Psoas muscle (tissue), 8 donors: ENCODE data around the gene MYO3B. TPM values are rescaled to one million over a fixed set of nuclear protein-coding genes. Genes with fewer than 3 reads are reported as not detected.
"Not testable (repeated sequence)": the region's sequence is repeated elsewhere in the genome, so short reads cannot be mapped to it uniquely, and the experiment has no call there.

ENCODE experiments used
- ATAC-seq, 4 donors: fragments of 200-7000 bp; cut with Tn5 transposase; one replicate each; pipeline ENCODE4 v1.9.1; 2020; ENCODE audit warnings: moderate library complexity in 3 of 4, mild to moderate bottlenecking in 2 of 4
- DNase-seq, 2 donors: peaks; one replicate each; pipeline ENCODE4 v3.0.0-alpha.2; 2020
- H3K27ac ChIP-seq: fragments of 200-600 bp; one replicate; pipeline ENCODE4 v1.8.0; 2022
- H3K27me3 ChIP-seq, 3 donors: fragments of 200-600 bp in 1 of 3; one replicate each; pipeline versions ENCODE4 v1.6.1 to v1.8.0; 2013 to 2022; ENCODE audit warnings: low read length in 2 of 3, mild to moderate bottlenecking in 2 of 3, moderate library complexity in 1 of 3; ENCODE audit not compliant: insufficient read depth in 3 of 3
- H3K36me3 ChIP-seq, 2 donors: fragments of 200-600 bp in 1 of 2; one replicate each; pipeline versions ENCODE4 v1.6.1 to v1.8.0; 2013 to 2022; ENCODE audit warnings: low read depth in 1 of 2, mild to moderate bottlenecking in 1 of 2, moderate library complexity in 1 of 2; ENCODE audit not compliant: insufficient read depth in 1 of 2
- H3K4me1 ChIP-seq: fragments of 200-600 bp; one replicate; pipeline ENCODE4 v1.8.0; 2022
- H3K4me3 ChIP-seq: fragments of 200-600 bp; one replicate; pipeline ENCODE4 v1.8.0; 2022; ENCODE audit warnings: mild to moderate bottlenecking
- H3K9me3 ChIP-seq: fragments of 200-600 bp; one replicate; pipeline ENCODE4 v1.8.0; 2022
- CTCF ChIP-seq: fragments of 200-600 bp; IDR thresholded peaks from one replicate; pipeline ENCODE4 v1.8.0; 2022; ENCODE audit warnings: antibody characterized with exemption
- WGBS, 3 donors: extraction: QIAGEN DNeasy Blood & Tissue Kit; methylation state at CpG; one replicate each; pipeline versions ENCODE4 v1.1.6 to v1.1.7; 2013; 5-methylcytosine and 5-hydroxymethylcytosine counted together
- intact Hi-C, 2 donors: fragments of 100-400 bp; cut with DNase I; formaldehyde crosslinking; loops; one replicate each; pipeline versions ENCODE4 v1.11.0 to v1.14.2; 2022
- polyA plus RNA-seq, 3 donors: library from polyadenylated mRNA; stranded (reverse); fragments of 200-250 nt; gene quantifications; one replicate each; pipeline ENCODE4 v1.2.3, GENCODE V29; 2013
- total RNA-seq, 4 donors: library from RNA; stranded (reverse); fragmentation: NEBNext Ultra II Directional in 2 of 4; extraction: Animal tissue kit (Norgen Biotek cat#: 25700) in 2 of 4; gene quantifications; one replicate each; pipeline versions ENCODE4 v1.2.1 to v1.2.4, GENCODE V29; 2021 to 2023
- donor health status: healthy with polysubstance abuse.
- donor health status: DM: no; HTN: no; CAD: no; lungs with moderate emphysema.
- donor health status: Bipolar disorder and iron deficiency.
- donor health status: healthy.
- donor health status: DM: yes; HTN: yes; CAD: no.
- donor health status: DM: no; HTN: no; CAD: no.
- donor health status: DM: no; HTN: no; CAD: no.
- donor health status: DM: yes; HTN: yes; CAD: no.

The MYO3B gene
- total and polyA plus RNA-seq, 7 donors = 0.04 to 0.32 TPM; not detected in 5

DNA sequence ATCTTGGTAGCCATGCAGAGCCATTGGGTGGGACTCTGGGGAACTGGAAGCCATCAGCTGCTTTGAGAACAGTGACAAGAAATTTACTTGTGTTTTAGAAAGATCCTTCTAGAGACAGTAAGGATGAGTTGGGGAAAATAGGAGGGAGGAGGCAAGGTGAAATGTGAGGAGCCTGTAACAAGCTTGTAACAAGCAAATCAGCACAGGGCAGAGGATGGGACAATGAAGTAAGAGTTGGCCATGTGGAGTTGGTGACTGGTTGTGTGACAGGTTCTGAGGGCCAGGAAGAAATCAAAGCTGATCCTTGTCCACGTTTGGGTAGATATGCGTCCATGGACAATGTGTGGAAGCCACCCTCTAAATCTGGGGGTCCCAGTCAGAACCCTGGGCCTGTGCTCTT lies 84.4 kb downstream of the MYO3B start:
- 85 to 92% (median 91%) methylated on average over 2 of the region's 2 CpGs for WGBS, 3 donors
- intact Hi-C loops = no loop called here
- Histone ChIP-seq H3K36me3 (no peaks in the 10 kb centered on the region), H3K27me3 (no peaks in the 10 kb centered on the region), H3K4me3 (no peak overlapping the region), H3K4me1 (no peaks in the 10 kb centered on the region), H3K9me3 (peaks cover 4% of the 10 kb centered on the region), H3K27ac (no peak overlapping the region)
- no peak for TF ChIP-seq CTCF
- ATAC-seq = no peak
- no peak for DNase-seq

DNA sequence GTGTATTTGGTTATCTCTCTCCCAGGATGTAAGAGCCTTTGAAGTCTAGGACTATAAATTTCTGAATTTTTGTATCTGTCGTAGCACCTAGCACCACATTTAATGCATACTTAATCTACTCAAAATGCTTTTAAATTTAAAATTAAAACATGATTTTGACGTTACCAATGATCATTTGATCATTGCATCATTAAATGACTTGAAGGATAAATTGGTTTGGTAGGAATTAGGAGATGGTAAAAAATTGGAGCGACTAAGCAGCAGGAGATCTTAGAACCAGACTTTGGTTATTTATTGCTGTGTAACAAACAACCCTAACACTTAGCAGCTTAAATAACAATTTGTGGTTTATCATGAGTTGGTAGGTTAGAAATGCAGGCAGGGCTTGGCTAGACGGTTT lies 84.9 kb downstream of the MYO3B start:
- Histone ChIP-seq H3K9me3 (peaks cover 4% of the 10 kb centered on the region), H3K27me3 (no peaks in the 10 kb centered on the region), H3K4me3 (no peak overlapping the region), H3K4me1 (no peaks in the 10 kb centered on the region), H3K27ac (no peak overlapping the region), H3K36me3 (no peaks in the 10 kb centered on the region)
- no peak for ATAC-seq
- no peak for DNase-seq
- 81 to 91% (median 84%) methylated on average over 4 of the region's 4 CpGs for WGBS, 3 donors
- TF ChIP-seq CTCF = no peak
- intact Hi-C loops = no loop called here

DNA sequence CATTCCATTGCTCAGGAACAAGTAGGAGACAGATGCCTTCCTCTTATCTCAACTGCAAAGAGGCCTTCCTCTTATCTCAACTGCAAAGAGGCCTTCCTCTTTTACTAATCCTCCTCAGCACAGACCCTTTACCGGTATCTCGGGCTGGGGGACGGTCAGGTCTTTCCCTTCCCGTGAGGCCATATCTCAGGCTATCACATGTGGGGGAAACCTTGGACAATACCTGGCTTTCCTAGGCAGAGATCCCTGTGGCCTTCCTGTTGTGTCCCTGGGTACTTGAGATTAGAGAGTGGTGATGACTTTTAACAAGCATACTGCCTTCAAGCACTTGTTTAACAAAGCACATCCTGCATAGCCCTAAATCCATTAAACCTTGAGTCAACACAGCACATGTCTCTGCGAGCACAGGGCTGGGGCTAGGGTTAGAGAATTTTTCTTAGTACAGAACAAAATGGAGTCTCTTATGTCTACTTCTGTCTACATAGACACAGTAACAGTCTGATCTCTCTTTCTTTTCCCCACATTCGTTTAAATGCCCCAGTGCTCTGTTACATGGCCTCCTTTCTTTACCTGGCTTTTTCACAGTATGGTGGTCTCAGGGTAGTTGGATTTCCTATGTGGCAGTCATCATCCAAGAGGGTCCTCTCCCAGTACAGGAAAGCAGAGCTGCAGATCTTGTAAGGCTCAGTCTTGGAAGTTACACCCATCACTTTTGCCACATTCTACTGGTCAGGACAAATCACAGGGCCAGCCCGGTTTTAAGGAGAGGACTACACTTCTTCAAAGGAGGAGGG lies 86.0 kb downstream of the MYO3B start:
- H3K36me3 ChIP-seq, H3K27ac ChIP-seq, H3K9me3 ChIP-seq, H3K27me3 ChIP-seq, ATAC-seq, H3K4me1 ChIP-seq, intact Hi-C loops, DNase-seq, H3K4me3 ChIP-seq: not testable (repeated sequence)
- WGBS, 3 donors = 73 to 79% (median 74%) methylated on average over 7 of the region's 7 CpGs

DNA sequence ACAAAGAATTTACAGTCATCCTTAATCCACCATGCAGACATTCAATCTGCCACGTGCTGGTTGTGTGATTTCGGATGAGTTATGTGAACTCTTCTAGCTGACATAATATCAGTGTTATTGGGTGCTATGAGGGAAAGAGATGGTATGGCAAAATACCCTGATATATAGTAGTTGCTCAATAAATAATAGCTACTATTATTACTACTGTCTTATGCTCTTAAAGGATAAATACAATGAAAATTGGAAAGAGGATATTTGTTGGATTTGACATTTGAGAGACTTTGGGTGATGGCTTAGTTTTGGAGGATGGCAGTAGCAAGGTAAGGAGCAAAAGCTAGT lies 86.5 kb downstream of the MYO3B start:
- Histone ChIP-seq H3K27ac (no peak overlapping the region), H3K36me3 (no peaks in the 10 kb centered on the region), H3K27me3 (no peaks in the 10 kb centered on the region), H3K9me3 (peaks cover 4% of the 10 kb centered on the region), H3K4me3 (no peak overlapping the region), H3K4me1 (no peaks in the 10 kb centered on the region)
- no peak for TF ChIP-seq CTCF
- no peak for ATAC-seq
- intact Hi-C loops = no loop called here
- DNase-seq = no peak
- WGBS, 3 donors = 60 to 73% (median 69%) methylated on average over 2 of the region's 2 CpGs

GRCh38 chr2:170264865-170265264 lies 86.9 kb downstream of the MYO3B start:
- Histone ChIP-seq H3K4me1 (no peaks in the 10 kb centered on the region), H3K27ac (no peak overlapping the region), H3K9me3 (peaks cover 4% of the 10 kb centered on the region), H3K4me3 (no peak overlapping the region), H3K27me3 (no peaks in the 10 kb centered on the region), H3K36me3 (no peaks in the 10 kb centered on the region)
- no peak for ATAC-seq
- no peak for DNase-seq
- intact Hi-C loops = no loop called here
- TF ChIP-seq CTCF = no peak
